Measurements from ENCODE around the gene SH2D5. TPM values are rescaled to one million over a fixed set of nuclear protein-coding genes. Genes with fewer than 3 reads are reported as not detected.

Gene SH2D5
- total RNA-seq, 1 donor from 2014 or later = 0.23 TPM

GRCh38 chr1:20733360-20733975, 965 bp upstream of the SH2D5 start:
- peaks cover 32% of the 10 kb centered on the region for H3K27me3 Mint-ChIP-seq
- peaks cover 14% of the 10 kb centered on the region for H3K4me1 Mint-ChIP-seq
- peak; percentile 56 for DNase-seq
- H3K36me3 Mint-ChIP-seq (ENCODE audit: low read depth) = peaks cover 16% of the 10 kb centered on the region
- H3K9me3 Mint-ChIP-seq = no peaks in the 10 kb centered on the region
- H3K27ac Mint-ChIP-seq = no peak overlapping the region
- peak overlapping the region; percentile 88 for H3K4me3 Mint-ChIP-seq
- intact Hi-C loops (cut with micrococcal nuclease) = loop anchor here (2.0 to 10.0 kb wide), 4 partner anchors 37 to 561 kb away; partner anchors contain the start of genes DDOST, ECE1 and HP1BP3

- Mint-ChIP-seq H3K4me3 (peak overlapping the region; percentile 88), H3K9me3 (no peaks in the 10 kb centered on the region), H3K27ac (peak overlapping the region; percentile 70), H3K4me1 (peaks cover 14% of the 10 kb centered on the region), H3K36me3 (ENCODE audit: low read depth) (peaks cover 4% of the 10 kb centered on the region), H3K27me3 (peaks cover 37% of the 10 kb centered on the region)
- DNase-seq = peak; percentile 86
- intact Hi-C loops (cut with micrococcal nuclease) = loop anchor here (2.0 to 10.0 kb wide), 4 partner anchors 35 to 563 kb away; partner anchors contain the start of genes DDOST, ECE1 and HP1BP3
These were observed 374 bp downstream of the SH2D5 start for GRCh38 chr1:20732071-20732587.

- peaks cover 37% of the 10 kb centered on the region for H3K27me3 Mint-ChIP-seq
- H3K36me3 Mint-ChIP-seq (ENCODE audit: low read depth) = no peaks in the 10 kb centered on the region
- intact Hi-C loops (cut with micrococcal nuclease) = loop anchor here (10.0 kb wide), 1 partner anchor 563 kb away; the partner anchor contains the start of gene ECE1
- no peaks in the 10 kb centered on the region for H3K9me3 Mint-ChIP-seq
- peak overlapping the region; percentile 66 for H3K27ac Mint-ChIP-seq
- DNase-seq = peak; percentile 67
- H3K4me1 Mint-ChIP-seq = peaks cover 14% of the 10 kb centered on the region
- H3K4me3 Mint-ChIP-seq = peak overlapping the region; percentile 81
These were observed 1.2 kb downstream of the SH2D5 start for GRCh38 chr1:20731057-20731991.

GRCh38 chr1:20730690-20731056, 1.8 kb downstream of the SH2D5 start:
- peaks cover 37% of the 10 kb centered on the region for H3K27me3 Mint-ChIP-seq
- H3K9me3 Mint-ChIP-seq = no peaks in the 10 kb centered on the region
- no peaks in the 10 kb centered on the region for H3K36me3 Mint-ChIP-seq (ENCODE audit: low read depth)
- H3K4me3 Mint-ChIP-seq = peak overlapping the region; percentile 81
- peaks cover 14% of the 10 kb centered on the region for H3K4me1 Mint-ChIP-seq
- no peak overlapping the region for H3K27ac Mint-ChIP-seq
- DNase-seq = peak; percentile 56
- intact Hi-C loops (cut with micrococcal nuclease) = loop anchor here (10.0 kb wide), 1 partner anchor 564 kb away; the partner anchor contains the start of gene ECE1

GRCh38 chr1:20729990-20730689, 2.4 kb downstream of the SH2D5 start:
- no peaks in the 10 kb centered on the region for H3K36me3 Mint-ChIP-seq (ENCODE audit: low read depth)
- H3K9me3 Mint-ChIP-seq = no peaks in the 10 kb centered on the region
- H3K4me1 Mint-ChIP-seq = peaks cover 14% of the 10 kb centered on the region
- H3K4me3 Mint-ChIP-seq = peak overlapping the region; percentile 47
- no peak for DNase-seq
- no peak overlapping the region for H3K27ac Mint-ChIP-seq
- intact Hi-C loops (cut with micrococcal nuclease) = loop anchor here (10.0 kb wide), 1 partner anchor 565 kb away; the partner anchor contains the start of gene ECE1
- peaks cover 37% of the 10 kb centered on the region for H3K27me3 Mint-ChIP-seq

GRCh38 chr1:20729155-20729931, 3.2 kb downstream of the SH2D5 start:
- intact Hi-C loops (cut with micrococcal nuclease) = no loop called here
- DNase-seq = no peak
- H3K36me3 Mint-ChIP-seq (ENCODE audit: low read depth) = no peaks in the 10 kb centered on the region
- no peak overlapping the region for H3K4me3 Mint-ChIP-seq
- H3K4me1 Mint-ChIP-seq = peaks cover 14% of the 10 kb centered on the region
- H3K27ac Mint-ChIP-seq = no peak overlapping the region
- peaks cover 37% of the 10 kb centered on the region for H3K27me3 Mint-ChIP-seq
- no peaks in the 10 kb centered on the region for H3K9me3 Mint-ChIP-seq

- H3K27ac Mint-ChIP-seq = no peak overlapping the region
- H3K36me3 Mint-ChIP-seq (ENCODE audit: low read depth) = no peaks in the 10 kb centered on the region
- H3K9me3 Mint-ChIP-seq = no peaks in the 10 kb centered on the region
- intact Hi-C loops (cut with micrococcal nuclease) = no loop called here
- H3K4me3 Mint-ChIP-seq = no peak overlapping the region
- H3K4me1 Mint-ChIP-seq = peaks cover 14% of the 10 kb centered on the region
- no peak for DNase-seq
- peaks cover 37% of the 10 kb centered on the region for H3K27me3 Mint-ChIP-seq
These were observed 3.9 kb downstream of the SH2D5 start for GRCh38 chr1:20728371-20729154.

GRCh38 chr1:20727746-20728316, 4.7 kb downstream of the SH2D5 start:
- H3K36me3 Mint-ChIP-seq (ENCODE audit: low read depth) = no peaks in the 10 kb centered on the region
- intact Hi-C loops (cut with micrococcal nuclease) = no loop called here
- peaks cover 35% of the 10 kb centered on the region for H3K27me3 Mint-ChIP-seq
- peaks cover 8% of the 10 kb centered on the region for H3K4me1 Mint-ChIP-seq
- no peaks in the 10 kb centered on the region for H3K9me3 Mint-ChIP-seq
- H3K27ac Mint-ChIP-seq = no peak overlapping the region
- H3K4me3 Mint-ChIP-seq = no peak overlapping the region
- DNase-seq = peak; percentile 53

GRCh38 chr1:20726932-20727745, 5.4 kb downstream of the SH2D5 start:
- intact Hi-C loops (cut with micrococcal nuclease) = no loop called here
- peaks cover 33% of the 10 kb centered on the region for H3K27me3 Mint-ChIP-seq
- peaks cover 5% of the 10 kb centered on the region for H3K4me1 Mint-ChIP-seq
- no peak overlapping the region for H3K27ac Mint-ChIP-seq
- H3K4me3 Mint-ChIP-seq = no peak overlapping the region
- no peaks in the 10 kb centered on the region for H3K36me3 Mint-ChIP-seq (ENCODE audit: low read depth)
- DNase-seq = no peak
- no peaks in the 10 kb centered on the region for H3K9me3 Mint-ChIP-seq

GRCh38 chr1:20726118-20726911, 6.2 kb downstream of the SH2D5 start:
- Mint-ChIP-seq H3K4me1 (peaks cover 4% of the 10 kb centered on the region), H3K27me3 (peaks cover 32% of the 10 kb centered on the region), H3K27ac (no peak overlapping the region), H3K36me3 (ENCODE audit: low read depth) (no peaks in the 10 kb centered on the region), H3K9me3 (no peaks in the 10 kb centered on the region), H3K4me3 (no peak overlapping the region)
- intact Hi-C loops (cut with micrococcal nuclease) = no loop called here
- no peak for DNase-seq

Data from activated CD4-positive, alpha-beta T cell treated with anti-CD3 and anti-CD28 coated beads, Interleukin-2, amount 10 ng/mL, durations not matched to agents 24 days and 14 days (primary cell).